ENCODE measurements around the gene IL22RA1. TPM values are rescaled to one million over a fixed set of nuclear protein-coding genes. Genes with fewer than 3 reads are reported as not detected.

IL22RA1 gene
- total and polyA plus RNA-seq, 2 of the 8 experiments (the other 6 are each of a cell fraction or from before 2014, with no cell fraction given), result 0.17 to 0.32 TPM

- TF ChIP-seq HDAC2 (IDR thresholded peaks at IDR 0.05; ENCODE audit: borderline replicate concordance in 1 of 2, low read depth in 2 of 2, low read length in 2 of 2) (no peak), TCF12 (IDR thresholded peaks at IDR 0.05; ENCODE audit: low read depth, low read length) (no peak), CTCF (IDR thresholded peaks at IDR 0.05; ENCODE audit: control extremely low read depth in 1 of 3, insufficient read depth in 1 of 3, low read depth in 1 of 3, low read length in 3 of 3) (no peak), EZH2 (IDR thresholded peaks at IDR 0.05; ENCODE audit: low read depth, low read length, severe bottlenecking) (no peak), BACH1 (IDR thresholded peaks at IDR 0.05; ENCODE audit: low read length) (no peak)
- TF ChIP-seq, protein P1, sequence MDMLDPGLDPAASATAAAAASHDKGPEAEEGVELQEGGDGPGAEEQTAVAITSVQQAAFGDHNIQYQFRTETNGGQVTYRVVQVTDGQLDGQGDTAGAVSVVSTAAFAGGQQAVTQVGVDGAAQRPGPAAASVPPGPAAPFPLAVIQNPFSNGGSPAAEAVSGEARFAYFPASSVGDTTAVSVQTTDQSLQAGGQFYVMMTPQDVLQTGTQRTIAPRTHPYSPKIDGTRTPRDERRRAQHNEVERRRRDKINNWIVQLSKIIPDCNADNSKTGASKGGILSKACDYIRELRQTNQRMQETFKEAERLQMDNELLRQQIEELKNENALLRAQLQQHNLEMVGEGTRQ (IDR thresholded peaks at IDR 0.05; ENCODE audit: low read length), result no peak
These were observed 22.6 kb upstream of the IL22RA1 start (continued) for GRCh38 chr1:24165500-24165899.
